ENCODE measurements around the gene IGFBP3.

IGFBP3 gene

DNA sequence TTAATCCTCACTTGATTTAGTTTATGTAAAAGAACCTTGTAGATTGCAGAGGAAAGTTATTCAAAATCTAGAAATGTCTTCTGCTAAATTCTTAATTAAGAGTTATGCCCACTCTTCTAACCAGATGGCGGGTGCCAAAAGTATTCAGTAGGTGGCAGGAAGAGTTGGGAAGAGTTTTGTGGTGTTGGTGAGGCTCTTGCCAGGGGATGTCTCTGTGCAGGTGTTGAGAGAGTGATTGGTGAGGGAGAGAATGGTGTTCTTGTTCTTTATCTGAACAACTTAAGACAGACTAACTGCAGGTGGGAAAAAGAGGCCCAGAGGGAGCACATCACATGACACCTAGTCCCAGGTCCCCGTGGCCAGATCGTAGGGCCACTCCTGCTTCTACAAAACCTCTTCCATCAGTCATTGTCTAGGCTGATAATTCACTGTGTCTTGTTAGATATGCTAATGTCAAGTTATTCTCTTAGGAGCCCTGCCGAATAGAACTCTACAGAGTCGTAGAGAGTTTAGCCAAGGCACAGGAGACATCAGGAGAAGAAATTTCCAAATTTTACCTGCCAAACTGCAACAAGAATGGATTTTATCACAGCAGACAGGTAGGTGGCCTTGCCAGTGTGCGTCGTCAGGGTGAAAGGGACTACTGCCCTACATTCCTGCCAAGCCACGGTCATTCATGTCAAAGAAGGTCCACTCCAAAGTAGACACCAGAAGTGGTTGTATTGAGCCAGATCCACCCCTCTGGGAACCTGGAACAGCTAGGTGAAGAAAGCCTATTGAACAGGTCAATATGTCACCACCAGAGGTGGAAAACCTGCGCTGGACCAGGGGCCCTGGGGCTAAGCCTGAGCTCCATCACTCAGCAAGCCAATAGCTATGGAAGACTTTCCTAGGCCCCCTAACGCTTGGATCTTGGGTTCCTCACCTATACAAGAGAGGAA is 29.3 kb downstream of the IGFBP3 start:
- DNase-seq: no peak

DNA sequence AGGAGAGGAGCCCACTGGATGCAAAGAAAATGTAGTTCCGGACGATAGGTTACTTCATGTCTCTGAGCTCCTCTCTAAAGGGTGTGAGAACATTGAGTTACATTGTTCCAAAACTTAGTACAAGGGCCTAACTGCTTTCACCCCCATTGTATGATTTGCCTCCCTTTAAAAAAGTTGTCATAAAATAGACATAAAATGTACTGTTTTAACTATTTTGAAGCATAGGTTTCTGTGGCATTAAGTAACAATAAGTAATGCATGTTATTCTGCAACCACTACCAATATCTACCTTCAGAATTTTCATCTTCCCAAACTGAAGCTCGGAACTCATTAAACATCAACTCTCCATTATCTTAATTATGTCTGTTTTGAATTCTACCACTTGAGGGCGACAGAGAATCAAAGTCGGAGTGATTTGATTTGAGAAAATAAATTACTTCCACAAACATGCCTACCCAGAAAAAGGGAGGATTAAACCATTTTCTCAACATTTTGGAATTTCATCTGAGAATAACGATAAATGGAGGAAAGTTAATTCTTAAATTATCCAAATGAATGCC is 30.1 kb downstream of the IGFBP3 start:
- no peak for DNase-seq

DNA sequence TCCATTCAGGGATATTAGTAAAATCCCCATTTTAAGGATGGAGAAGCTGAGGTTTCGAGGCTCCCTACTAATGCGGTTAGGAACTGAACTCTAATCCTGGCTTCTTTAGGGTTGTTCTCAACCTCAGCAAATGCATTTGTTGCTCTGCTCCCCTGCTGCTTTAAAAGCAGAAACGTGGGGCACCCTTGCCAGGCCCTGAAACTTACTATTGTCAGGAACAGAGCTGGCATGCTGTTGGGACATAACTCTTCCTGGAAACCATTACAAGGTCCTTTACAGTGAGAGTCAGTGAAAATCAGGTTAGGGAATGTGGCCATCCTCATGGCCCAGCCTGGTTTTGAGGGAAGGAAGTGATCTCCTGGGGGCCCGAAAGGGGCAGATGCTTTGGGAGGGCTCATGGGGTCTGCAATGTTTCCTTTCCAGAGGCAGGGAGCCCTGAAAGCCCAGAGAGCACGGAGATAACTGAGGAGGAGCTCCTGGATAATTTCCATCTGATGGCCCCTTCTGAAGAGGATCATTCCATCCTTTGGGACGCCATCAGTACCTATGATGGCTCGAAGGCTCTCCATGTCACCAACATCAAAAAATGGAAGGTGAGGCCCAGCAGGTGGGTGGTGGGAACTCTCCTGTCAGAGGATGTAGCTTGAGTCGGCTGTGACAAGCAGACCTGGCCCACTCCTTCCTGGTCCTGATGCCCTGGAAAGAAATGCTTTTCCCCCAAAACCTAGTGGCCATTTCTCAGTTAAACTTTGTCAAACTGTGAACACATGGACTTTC is 30.8 kb downstream of the IGFBP3 start:
- DNase-seq: no peak

DNA sequence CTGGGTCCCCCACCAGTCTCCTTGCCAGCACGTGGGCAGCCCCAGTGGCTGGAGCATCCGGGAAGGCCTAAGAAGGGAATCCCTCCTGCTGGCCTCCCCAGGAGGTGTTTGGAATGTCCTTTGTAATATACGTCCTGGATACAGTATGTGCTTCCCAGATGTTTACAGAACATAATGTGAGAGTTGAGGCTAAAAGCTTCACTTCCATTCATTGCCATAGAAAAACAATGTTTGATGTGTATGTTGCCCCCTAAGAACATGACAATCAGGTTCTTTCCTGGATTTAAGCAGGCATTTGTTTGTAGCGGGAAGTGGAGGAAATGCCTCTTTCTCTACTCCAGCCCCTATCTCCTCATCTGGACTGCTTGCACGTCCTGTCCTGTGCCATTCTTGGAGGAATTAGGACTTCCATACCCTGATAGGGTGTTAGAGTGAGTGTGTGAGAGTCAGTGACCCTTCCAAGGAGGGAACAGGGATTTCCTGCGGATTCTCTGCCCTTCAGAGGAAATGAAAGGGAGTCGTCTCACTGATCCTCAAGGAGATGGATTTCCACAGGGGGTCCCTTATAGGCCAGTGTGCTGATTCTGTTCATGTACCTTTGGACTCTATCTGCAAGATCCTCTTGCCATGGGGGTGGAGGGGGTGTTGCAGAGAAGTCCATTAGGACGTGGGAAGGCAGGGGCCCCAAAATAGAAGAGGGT is 31.6 kb downstream of the IGFBP3 start:
- no peak for DNase-seq

DNA sequence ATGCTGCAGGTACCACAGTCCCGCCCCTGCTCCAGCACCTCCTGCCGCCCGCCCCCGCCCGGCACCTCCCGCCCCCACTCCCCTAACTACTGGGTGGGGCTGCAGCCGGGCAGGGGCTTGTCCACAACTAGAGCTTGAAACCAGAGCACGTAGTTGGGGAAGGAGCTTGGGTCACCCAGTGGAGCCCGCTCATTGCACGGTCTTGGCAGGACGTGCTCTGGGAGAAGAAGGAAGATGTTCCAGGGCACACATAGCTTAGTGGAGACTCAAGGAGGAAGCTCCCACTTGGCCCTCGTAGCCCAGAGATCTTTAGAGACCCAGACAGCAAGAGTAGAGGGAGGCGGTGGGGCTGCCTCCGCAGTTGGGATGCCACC is 32.1 kb downstream of the IGFBP3 start:
- no peak for DNase-seq

DNA sequence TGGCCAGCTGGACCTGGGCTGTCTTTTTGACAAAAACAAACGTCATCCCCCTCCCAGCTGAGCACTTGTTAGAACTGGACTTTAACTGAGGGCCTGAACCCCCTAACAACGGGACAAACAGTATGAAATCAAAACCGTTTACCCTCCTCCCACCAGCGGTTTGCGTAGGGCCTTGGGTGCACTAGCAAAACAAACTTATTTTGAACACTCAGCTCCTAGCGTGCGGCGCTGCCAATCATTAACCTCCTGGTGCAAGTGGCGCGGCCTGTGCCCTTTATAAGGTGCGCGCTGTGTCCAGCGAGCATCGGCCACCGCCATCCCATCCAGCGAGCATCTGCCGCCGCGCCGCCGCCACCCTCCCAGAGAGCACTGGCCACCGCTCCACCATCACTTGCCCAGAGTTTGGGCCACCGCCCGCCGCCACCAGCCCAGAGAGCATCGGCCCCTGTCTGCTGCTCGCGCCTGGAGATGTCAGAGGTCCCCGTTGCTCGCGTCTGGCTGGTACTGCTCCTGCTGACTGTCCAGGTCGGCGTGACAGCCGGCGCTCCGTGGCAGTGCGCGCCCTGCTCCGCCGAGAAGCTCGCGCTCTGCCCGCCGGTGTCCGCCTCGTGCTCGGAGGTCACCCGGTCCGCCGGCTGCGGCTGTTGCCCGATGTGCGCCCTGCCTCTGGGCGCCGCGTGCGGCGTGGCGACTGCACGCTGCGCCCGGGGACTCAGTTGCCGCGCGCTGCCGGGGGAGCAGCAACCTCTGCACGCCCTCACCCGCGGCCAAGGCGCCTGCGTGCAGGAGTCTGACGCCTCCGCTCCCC is 32.7 kb downstream of the IGFBP3 start, which contains the start of gene IGFBP1:
Gene IGFBP1 (plus strand): TSS at position 304 of the 808 bp plus-strand sequence. CDS start 165 bp downstream, at position 469.
- DNase-seq: no peak

DNA sequence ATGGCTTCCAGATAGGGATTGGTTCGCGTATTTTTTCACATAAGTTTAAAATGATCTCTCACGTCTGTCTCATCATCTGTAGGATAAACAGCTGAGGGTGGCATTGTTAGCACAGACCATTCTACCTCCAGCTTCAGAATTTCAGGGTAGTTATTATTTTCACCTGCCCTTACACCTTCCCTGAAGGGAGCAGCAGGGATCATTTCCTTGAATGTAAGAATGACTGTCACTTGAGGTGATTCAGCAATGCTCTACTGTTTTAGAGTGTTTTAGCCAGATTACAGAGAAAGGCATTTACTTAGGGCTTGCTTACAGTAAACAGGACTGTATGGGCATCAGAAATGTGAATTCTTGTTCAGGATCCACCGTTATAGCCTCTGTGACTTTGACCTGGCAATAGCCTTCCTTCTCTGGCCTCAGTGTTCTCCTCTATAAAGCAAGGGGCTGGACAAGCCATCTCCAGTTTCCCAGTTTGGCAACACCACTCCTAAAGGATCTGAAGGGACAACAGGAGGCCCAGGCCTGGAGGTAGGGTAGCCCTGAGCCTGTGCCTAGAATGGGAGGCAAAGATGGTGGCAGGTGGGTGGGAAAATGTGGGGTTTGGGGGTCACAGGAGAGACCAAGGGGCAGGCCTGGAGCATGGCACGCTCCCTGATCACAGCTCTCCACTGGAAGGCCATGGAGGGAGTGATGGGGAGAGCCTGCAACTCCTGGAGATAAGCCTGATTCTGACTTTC is 34.0 kb downstream of the IGFBP3 start:
- no peak for DNase-seq

DNA sequence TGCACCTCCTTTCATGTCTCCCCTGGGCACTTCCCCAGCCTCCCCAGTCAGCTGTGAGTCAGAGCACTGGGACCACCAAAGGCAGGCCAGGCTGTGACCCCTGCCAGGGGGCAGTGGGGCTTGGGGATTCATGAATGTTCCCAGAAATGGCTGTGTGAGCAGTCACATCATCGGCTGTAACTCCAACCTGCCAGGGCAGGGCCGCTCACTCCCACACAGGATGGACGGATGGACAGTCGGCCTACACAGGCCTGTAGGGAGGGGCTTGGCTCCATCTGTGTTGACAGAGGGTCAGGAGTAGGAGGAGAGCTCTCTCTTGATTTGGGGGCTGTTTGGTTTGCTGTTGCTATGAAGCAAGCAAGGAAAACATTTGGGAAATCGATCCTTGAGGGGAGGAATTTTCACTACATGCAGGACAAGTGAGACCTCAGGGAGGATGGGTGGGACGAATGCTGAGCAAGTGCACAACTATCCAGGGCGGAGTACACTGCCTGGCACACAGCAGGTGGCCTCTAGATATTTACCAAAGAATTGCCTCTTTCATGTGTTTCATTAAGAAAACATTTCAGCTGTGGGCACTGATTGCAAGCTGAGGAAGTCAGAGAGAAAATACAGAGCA is 35.7 kb downstream of the IGFBP3 start:
- no peak for DNase-seq

DNA sequence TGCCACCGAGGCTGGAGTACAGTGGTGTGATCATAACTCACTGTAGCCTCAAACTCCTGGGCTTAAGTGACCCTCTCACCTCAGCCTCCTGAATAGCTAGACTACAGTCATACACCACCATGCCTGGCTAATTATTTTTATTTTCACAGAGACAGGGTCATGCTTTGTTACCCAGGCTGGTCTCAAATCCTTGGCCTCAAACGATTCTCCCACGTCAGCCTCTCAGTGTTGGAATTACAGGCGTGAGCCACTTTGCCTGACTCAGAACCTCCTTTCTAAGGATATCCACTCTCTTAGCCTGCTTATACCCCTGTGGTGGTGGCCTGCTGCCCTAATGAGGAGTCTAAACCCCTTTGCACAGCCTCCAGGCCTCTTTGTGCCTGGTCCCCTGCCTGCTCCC is 36.9 kb downstream of the IGFBP3 start:
- no peak for DNase-seq

DNA sequence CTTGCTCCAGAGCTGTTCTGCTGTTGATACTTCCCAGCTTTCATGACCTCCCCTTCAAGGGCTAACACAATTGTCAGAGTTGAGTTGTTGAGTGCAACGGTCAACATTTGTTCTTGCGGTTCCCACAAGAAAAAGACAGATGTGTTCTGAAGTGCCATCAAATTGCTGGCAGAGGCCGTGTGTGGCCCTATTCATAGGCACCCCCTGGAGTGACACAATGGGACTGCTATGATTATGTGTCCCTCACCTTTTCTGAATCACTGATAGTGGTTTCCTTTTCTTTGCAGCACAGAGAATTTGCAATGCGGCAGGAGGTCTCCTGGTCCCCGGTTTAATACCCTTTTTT is 38.6 kb downstream of the IGFBP3 start:
- DNase-seq: no peak

DNA sequence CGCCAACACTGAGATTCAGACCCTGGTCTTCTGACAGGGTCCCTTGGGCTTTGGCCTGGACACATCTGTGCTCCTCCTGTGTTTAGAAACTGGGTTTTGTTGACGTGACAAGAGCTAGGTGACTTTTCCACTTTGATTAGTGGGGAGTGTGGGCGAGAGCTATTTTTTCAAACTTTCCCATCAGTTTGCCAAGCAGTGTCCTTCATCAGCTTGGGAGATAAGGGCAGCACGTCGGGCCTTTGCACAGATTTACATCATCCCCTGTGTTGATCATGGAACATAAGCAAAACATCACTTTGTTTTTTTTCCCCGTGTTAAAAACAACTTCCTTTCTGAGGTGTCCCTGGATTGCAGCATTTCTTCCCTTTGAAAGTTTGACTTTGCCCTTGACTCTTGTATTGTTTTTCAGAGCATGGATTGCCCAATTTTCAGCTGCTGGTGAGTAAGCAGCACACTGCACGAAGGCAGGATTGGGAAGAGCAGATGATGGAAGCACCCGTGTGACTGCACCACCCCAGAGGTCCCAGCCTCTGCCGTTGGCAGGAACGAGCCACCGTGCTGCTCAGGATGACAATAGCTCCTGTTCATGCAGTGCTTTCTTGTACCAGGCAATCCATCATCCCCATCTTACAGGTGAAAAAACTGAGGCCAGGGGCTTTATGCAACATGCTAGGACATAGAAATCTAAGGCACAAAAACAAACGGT is 39.2 kb downstream of the IGFBP3 start:
- DNase-seq: no peak

DNA sequence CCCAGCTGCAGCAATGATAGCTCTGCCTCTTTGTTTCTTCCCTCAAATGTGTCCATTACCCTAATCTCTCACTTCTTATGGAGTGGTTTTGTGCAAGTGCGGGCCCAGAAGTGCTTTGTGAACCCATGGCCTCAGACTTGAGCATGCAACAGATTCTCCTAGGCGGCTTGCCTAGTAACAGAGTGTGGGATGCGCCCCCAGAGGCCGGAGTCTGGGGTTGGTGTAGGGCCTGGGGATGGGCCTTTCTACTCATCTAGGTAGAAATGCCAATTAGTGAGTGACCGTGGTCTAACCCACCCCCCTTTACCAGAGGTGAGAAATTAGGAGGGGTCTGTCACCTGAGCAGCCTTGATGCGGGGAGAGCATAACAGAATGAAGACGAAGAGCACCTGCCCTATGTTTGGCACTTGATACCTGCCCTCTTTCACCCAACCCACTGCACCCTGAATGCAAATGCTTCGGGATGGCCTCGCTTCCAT is 39.8 kb downstream of the IGFBP3 start:
- no peak for DNase-seq

DNA sequence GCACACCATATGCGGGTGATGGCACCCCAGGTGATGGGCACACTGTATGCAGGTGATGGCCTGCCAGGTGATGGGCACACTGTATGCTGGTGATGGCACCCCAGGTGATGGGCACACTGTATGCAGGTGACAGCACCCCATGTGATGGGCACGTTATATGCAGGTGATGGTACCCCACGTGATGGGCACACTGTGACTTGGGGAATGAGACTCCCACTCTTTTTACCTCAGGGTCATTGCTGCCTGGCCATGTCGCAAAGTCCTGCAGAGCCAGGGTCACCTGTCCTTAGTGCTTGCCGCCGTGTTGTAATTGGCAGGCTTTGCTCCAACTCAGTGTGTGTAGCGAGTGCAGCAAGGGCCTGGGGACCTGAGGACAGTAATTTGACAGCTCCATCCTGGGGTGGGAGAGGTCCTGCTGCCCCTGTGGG is 40.6 kb downstream of the IGFBP3 start:
- DNase-seq: no peak

DNA sequence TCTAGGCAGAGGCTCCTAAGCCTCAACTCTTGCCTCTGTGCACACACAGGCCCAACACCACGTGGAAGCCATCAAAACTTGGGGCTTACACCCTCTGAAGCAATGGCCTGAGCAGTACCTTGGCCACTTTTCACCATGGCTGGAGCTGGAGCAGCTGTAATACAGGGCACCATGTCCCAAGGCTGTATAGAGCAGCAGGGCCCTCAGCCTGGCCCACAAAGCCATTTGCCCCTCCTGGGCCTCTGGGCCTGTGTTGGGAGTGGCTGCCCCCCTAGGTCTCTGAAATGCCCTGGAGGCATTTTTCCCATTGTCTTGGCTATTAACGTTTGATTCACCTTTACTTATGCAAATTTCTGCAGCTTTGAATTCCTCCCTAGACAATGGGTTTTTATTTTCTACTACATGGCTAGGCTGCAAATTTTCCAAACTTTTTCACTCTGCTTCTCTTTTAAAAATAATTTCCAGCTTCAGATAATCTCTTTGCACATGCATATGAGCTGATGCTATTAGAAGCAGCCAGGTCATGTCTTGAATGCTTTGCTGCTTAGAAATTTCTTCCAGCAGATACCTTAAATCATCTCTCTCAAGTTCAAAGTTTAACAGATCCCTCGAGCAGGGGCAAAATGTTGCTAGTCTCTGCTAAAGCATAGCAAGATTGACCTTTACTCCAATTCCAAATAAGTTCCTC is 42.5 kb downstream of the IGFBP3 start:
- DNase-seq: no peak

DNA sequence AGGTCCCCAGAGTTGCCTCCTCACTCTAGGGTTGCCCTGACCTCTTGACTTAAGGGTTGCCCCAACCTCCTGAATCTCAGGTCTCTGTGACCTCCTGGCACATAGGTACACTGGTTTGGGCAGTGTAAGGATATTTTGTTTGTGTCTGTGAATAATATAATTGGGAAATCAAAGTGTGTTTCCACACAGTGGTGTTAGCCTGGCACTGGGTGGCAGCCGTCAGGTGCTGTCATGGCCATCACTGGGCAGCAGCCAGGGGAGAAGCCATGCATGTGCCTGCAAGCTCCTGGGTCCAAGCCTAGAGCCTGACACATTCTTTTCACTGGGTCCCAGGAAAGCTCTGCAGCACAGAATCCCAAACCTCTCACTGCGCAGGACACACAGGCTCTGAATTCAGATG is 44.6 kb downstream of the IGFBP3 start:
- no peak for DNase-seq

DNA sequence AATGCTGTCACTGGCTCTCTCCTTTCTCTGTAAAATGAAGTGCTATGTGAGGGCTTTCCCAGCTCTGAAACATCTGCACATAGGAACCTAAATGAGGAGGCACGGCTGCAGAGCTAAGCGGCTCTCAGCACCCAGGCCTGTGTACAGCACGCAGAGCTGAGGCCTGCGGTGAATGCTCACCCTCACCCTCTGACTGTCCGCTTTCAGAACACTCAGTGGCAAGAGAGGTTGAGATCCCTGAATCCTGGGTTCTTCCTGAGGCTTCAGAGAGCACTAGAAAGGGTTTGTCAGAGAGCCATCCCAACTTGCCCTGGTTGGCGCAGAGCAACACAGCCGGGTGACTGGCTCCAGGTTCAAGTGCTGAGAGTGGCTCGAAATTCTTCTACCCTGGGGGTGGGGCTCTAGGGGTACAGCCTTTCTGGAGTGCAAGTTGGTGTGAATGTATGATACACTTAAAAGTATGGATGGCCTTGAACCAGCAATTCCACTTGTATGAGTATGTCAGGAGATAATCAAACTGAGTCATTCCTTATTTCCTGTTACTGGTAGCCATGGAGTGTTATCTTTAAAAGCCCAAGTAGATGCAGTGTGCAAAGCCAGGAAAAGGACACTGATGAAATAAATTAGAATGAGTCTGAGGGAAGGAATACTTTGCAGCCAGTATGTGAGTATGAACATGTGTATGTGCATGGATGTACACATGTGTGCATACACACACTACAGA is 46.5 kb downstream of the IGFBP3 start:
- DNase-seq: no peak

DNA sequence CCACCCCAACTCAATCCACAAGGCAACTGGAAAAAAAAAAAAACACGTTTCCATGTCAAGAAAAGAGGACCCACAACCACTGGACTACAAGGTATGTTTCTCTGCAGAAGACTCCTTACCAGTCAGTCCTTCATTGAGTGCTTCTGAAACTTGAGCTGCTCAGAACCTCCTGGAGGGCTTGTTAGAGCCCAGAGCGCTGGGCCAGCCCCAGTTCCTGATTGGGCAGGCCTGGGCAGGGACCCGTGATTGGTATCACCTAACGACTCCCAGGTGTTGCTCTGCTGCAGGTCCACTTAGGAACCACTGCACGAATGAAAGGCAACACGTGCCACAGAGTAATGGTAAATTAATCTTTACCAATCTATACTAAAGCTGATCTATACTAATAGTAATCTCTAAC is 47.7 kb downstream of the IGFBP3 start:
- DNase-seq: no peak

DNA sequence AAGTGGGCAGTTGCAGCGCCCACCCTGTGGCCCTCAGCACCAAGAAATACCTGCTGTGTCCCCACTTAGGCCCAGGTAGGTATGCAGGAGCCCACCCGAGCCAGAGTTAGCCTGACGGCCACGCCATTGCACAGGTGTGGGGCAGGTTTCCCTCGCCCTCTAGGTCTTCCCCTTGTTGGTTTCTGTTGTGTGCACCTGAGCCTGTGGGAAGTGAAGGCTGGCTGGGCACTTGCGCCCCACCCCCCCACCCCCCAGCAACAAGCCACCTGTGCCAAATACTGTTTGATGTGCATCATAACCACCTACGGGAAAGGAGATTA is 48.1 kb downstream of the IGFBP3 start, which contains the start of gene CCDC201:
Gene CCDC201 (minus strand): TSS at position 48 of the 320 bp plus-strand sequence. CDS start 75 bp downstream, outside the sequence.
- no peak for DNase-seq
